ENCODE results near the gene HID1. TPM values are rescaled to one million over a fixed set of nuclear protein-coding genes. Genes with fewer than 3 reads are reported as not detected.

Gene HID1
- total RNA-seq, 1 donor from 2014 or later = 11.8 TPM

DNA sequence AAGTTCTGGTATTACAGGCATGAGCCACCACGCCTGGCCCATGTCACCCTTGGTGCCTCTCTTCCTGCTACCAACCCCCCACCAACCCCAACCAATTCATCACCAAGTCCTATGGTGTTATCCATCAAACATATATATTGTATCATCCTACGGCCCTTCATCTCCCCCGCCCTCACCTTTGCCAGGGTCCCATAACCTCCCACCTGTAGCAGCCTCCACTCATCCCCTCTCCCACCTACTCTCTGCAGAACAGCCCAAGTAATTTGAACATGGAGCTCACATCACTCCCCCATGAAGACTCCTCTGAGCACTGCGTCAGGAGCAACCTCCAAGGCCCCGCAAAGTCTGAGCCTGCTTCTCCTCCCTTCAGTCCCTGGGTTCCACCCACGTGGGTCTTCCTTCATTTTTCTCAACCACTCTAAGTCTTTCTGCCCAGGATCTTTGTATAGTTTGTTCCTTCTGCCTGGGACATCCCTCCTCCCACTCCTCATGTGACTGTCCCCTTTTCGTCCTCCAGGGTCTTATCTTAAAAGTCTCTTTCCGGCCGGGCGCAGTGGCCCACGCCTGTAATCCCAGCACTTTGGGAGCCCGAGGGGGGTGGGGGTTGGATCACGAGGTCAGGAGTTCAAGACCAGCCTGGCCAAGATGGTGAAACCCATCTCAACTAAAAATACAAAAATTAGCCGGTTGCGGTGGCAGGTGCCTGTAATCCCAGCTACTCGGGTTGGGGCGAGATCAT, 7.0 kb upstream of the HID1 start:
- peaks cover 20% of the 10 kb centered on the region for H3K27me3 Mint-ChIP-seq (ENCODE audit: low read depth)

DNA sequence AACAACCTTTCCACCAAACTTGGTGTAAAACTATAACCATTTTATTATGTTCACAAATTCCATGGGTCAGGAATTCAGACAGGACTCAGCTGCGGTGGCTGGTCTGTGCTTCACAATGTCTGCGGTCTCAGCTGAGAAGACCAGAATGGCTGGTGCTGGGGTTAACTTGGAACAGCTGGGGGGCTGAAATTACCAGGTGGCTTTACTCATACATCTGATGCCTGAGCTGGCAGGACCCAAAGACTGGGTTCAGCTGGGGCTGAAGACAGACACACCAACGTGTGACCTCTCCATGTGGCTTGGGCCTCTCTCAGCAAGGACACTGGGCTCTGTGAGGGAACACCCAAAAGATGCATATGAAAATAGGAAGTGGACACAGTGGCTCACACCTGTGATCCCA, 5.7 kb upstream of the HID1 start:
- no peak overlapping the region for H3K27ac Mint-ChIP-seq (ENCODE audit: unreplicated experiment)
- no peaks in the 10 kb centered on the region for H3K9me3 Mint-ChIP-seq
- peak overlapping the region; percentile 31 for H3K4me3 Mint-ChIP-seq
- TF ChIP-seq, protein P1, sequence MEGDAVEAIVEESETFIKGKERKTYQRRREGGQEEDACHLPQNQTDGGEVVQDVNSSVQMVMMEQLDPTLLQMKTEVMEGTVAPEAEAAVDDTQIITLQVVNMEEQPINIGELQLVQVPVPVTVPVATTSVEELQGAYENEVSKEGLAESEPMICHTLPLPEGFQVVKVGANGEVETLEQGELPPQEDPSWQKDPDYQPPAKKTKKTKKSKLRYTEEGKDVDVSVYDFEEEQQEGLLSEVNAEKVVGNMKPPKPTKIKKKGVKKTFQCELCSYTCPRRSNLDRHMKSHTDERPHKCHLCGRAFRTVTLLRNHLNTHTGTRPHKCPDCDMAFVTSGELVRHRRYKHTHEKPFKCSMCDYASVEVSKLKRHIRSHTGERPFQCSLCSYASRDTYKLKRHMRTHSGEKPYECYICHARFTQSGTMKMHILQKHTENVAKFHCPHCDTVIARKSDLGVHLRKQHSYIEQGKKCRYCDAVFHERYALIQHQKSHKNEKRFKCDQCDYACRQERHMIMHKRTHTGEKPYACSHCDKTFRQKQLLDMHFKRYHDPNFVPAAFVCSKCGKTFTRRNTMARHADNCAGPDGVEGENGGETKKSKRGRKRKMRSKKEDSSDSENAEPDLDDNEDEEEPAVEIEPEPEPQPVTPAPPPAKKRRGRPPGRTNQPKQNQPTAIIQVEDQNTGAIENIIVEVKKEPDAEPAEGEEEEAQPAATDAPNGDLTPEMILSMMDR (conservative IDR thresholded peaks at IDR 0.05) = no peak
- H3K27me3 Mint-ChIP-seq (ENCODE audit: low read depth) = peaks cover 33% of the 10 kb centered on the region
- no peaks in the 10 kb centered on the region for H3K36me3 Mint-ChIP-seq (ENCODE audit: low read depth)
- no peak for DNase-seq (ENCODE audit: low read depth, low spot score)
- peaks cover 7% of the 10 kb centered on the region for H3K4me1 Mint-ChIP-seq

More for the DNA sequence above, 7.0 kb upstream of the HID1 start:
- Mint-ChIP-seq H3K9me3 (no peaks in the 10 kb centered on the region), H3K36me3 (ENCODE audit: low read depth) (no peaks in the 10 kb centered on the region), H3K27ac (ENCODE audit: unreplicated experiment) (no peak overlapping the region), H3K4me1 (peaks cover 7% of the 10 kb centered on the region), H3K4me3 (peak overlapping the region; percentile 71)
- DNase-seq (ENCODE audit: low read depth, low spot score) = no peak
- TF ChIP-seq, protein P1 (conservative IDR thresholded peaks at IDR 0.05) = no peak

DNA sequence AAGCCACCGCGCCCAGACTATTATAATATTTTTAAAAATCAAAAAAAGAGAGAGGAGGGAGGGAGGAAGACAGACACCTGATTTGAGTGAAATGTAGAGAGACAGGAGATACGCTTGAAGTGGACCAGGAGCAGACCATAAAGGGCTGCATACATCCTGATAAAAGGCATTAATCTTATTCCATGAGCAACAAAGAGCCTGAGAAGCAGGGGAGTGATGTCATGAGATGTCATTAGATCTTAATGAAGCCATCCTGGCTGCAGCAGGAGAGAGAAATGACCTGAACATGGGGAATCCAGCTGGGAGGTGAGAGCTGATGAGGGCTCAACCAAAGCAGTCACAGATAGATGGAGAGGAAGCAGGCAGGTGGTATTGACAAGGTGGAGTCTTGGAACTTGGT, 5.2 kb upstream of the HID1 start:
- TF ChIP-seq, protein P1 (conservative IDR thresholded peaks at IDR 0.05) = no peak
- peaks cover 11% of the 10 kb centered on the region for H3K4me1 Mint-ChIP-seq
- H3K36me3 Mint-ChIP-seq (ENCODE audit: low read depth) = no peaks in the 10 kb centered on the region
- H3K9me3 Mint-ChIP-seq = no peaks in the 10 kb centered on the region
- peak overlapping the region; percentile 31 for H3K4me3 Mint-ChIP-seq
- H3K27me3 Mint-ChIP-seq (ENCODE audit: low read depth) = peaks cover 37% of the 10 kb centered on the region
- no peak overlapping the region for H3K27ac Mint-ChIP-seq (ENCODE audit: unreplicated experiment)
- no peak for DNase-seq (ENCODE audit: low read depth, low spot score)

DNA sequence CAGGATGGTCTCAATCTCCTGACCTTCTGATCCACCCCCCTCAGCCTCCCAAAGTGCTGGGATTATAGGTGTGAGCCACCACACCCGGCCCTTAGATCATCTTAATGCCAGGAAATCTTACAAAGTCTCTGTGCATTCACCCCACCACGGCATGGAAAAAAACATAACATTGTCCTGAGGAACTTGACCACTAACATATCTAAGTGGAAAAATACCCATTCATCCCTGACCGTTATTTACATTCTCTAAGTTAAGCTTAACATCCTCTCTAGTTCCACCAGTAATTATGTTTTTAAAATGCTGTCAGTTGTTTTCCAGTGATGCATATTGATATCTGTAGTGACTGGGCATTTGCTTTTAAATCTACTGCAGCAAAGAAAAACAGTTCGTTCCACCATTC, 3.4 kb upstream of the HID1 start:
- peak overlapping the region; percentile 16 for H3K4me3 Mint-ChIP-seq
- H3K27me3 Mint-ChIP-seq (ENCODE audit: low read depth) = peaks cover 47% of the 10 kb centered on the region

DNA sequence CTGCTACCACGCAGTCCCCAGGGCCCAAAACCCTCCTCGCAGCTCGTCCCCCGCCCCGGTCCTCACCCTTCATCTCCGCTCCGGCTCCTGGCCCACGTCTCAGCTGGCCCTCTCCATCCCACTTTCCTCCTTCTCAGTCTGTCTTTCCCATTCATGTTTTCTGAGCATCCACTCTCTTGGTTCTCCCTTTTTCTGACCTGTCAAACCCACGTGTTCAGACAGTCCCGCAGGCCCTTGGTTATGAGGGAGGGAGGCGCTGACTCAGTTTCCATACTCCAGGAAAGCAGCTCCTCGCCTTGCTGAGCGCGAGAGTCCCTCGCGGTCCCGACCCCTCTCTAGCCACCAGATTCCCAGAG, 392 bp upstream of the HID1 start:
- Mint-ChIP-seq H3K36me3 (ENCODE audit: low read depth) (no peaks in the 10 kb centered on the region), H3K9me3 (no peaks in the 10 kb centered on the region), H3K27ac (ENCODE audit: unreplicated experiment) (no peak overlapping the region), H3K4me3 (peak overlapping the region; percentile 85), H3K27me3 (ENCODE audit: low read depth) (peaks cover 54% of the 10 kb centered on the region), H3K4me1 (peaks cover 5% of the 10 kb centered on the region)
- TF ChIP-seq, protein P1 (conservative IDR thresholded peaks at IDR 0.05) = no peak
- no peak for DNase-seq (ENCODE audit: low read depth, low spot score)

More for the DNA sequence above, 3.4 kb upstream of the HID1 start:
- Mint-ChIP-seq H3K36me3 (ENCODE audit: low read depth) (no peaks in the 10 kb centered on the region), H3K27ac (ENCODE audit: unreplicated experiment) (no peak overlapping the region), H3K9me3 (no peaks in the 10 kb centered on the region), H3K4me1 (peaks cover 5% of the 10 kb centered on the region)
- TF ChIP-seq, protein P1 (conservative IDR thresholded peaks at IDR 0.05) = no peak
- DNase-seq (ENCODE audit: low read depth, low spot score) = no peak
